GM12878 (cell line): Measurements from ENCODE around the gene ARHGEF26. TPM values are rescaled to one million over a fixed set of nuclear protein-coding genes. Genes with fewer than 3 reads are reported as not detected.

Experiments used
- ATAC-seq: fragments of 200-7000 bp; cut with Tn5 transposase; 3 replicates; pipeline ENCODE4 v1.9.1; 2020; ENCODE audit warnings: mild to moderate bottlenecking, moderate library complexity
- BruUV-seq: library from RNA; stranded (reverse); fragments of 400-500 nt; replicated peaks from 2 replicates; lab custom pipeline; 2021; lab: Mats Ljungman, UMichigan
- CTCF ChIA-PET: fragments of 300-600 bp; sonication (Branson Sonifier 250); formaldehyde crosslinking; extraction: SDS; loops from one replicate; lab custom pipeline; 2021; ENCODE audit warnings: inconsistent platforms; lab: Yijun Ruan, JAX
- POLR2A ChIA-PET: fragments of 350-600 bp; formaldehyde crosslinking; extraction: SDS; loops from one replicate; lab custom pipeline; 2021; ENCODE audit warnings: inconsistent platforms; lab: Charles Lee
- RAD21 ChIA-PET: fragments of 300-600 bp; sonication (Branson Sonifier 250); formaldehyde crosslinking; loops from one replicate; lab custom pipeline; 2023; ENCODE audit warnings: antibody characterized with exemption; ENCODE audit not compliant: unreplicated experiment; lab: Charles Lee
- SMC1A ChIA-PET: fragments of 300-600 bp; sonication (Branson Sonifier 250); formaldehyde crosslinking; loops from one replicate; lab custom pipeline; 2023; ENCODE audit not compliant: unreplicated experiment, uncharacterized antibody; lab: Charles Lee
- DNase-seq: peaks from one replicate; pipeline ENCODE4 v3.0.0-alpha.2; 2011; ENCODE audit warnings: low read depth, low spot score
- FAIRE-seq: peaks from 3 replicates; lab custom pipeline; 2011; peaks lifted over from hg19 to GRCh38; lab: Jason Lieb, UNC
- H2AFZ ChIP-seq: 2 replicates; pipeline ENCODE4 v1.6.0; 2011; ENCODE audit warnings: low read depth, low read length, control low read depth; ENCODE audit not compliant: control insufficient read depth
- H3K27ac ChIP-seq: 2 replicates; pipeline ENCODE4 v1.5.1; 2011; ENCODE audit warnings: control low read depth; ENCODE audit not compliant: control insufficient read depth, insufficient read depth
- H3K27me3 ChIP-seq, 2 experiments: replicated peaks in 1 of 2; 2 replicates each; pipeline versions ENCODE4 v1.6.0 to v1.6.1; 2011; ENCODE audit warnings: low read length in 1 of 2; ENCODE audit not compliant: control insufficient read depth in 2 of 2, insufficient read depth in 2 of 2
- H3K36me3 ChIP-seq, 2 experiments: 2 replicates each; pipeline ENCODE4 v1.5.1; 2011; ENCODE audit warnings: low read length in 1 of 2; ENCODE audit not compliant: control insufficient read depth in 2 of 2, insufficient read depth in 2 of 2
- H3K4me1 ChIP-seq: 2 replicates; pipeline ENCODE4 v1.6.1; 2011; ENCODE audit warnings: mild to moderate bottlenecking, low read length, moderate library complexity, mixed read lengths; ENCODE audit not compliant: control insufficient read depth, insufficient read depth
- H3K4me2 ChIP-seq: 2 replicates; pipeline ENCODE4 v1.6.0; 2011; ENCODE audit warnings: control low read depth; ENCODE audit not compliant: control insufficient read depth, insufficient read depth
- H3K4me3 ChIP-seq: fragments of 200-600 bp; sonication (generic); 2 replicates; pipeline ENCODE4 v1.5.1; 2016
- H3K79me2 ChIP-seq: 2 replicates; pipeline ENCODE4 v1.6.0; 2011; ENCODE audit warnings: low read length; ENCODE audit not compliant: control insufficient read depth, insufficient read depth
- H3K9ac ChIP-seq: 2 replicates; pipeline ENCODE4 v1.8.0; 2011; ENCODE audit warnings: low read length, control low read depth, mixed read lengths; ENCODE audit not compliant: control insufficient read depth, insufficient read depth
- H3K9me3 ChIP-seq: replicated peaks from 3 replicates; pipeline ENCODE4 v1.5.1; 2011; ENCODE audit warnings: mild to moderate bottlenecking, low read length; ENCODE audit not compliant: control insufficient read depth, insufficient read depth
- H4K20me1 ChIP-seq: 2 replicates; pipeline ENCODE4 v1.6.0; 2011; ENCODE audit not compliant: control insufficient read depth, insufficient read depth
- BACH1 ChIP-seq: fragments of 450-650 bp; IDR thresholded peaks from 2 replicates; pipeline ENCODE4 v1.6.1; 2017; ENCODE audit warnings: mild to moderate bottlenecking, borderline replicate concordance
- CHD1 ChIP-seq: IDR thresholded peaks from 2 replicates; pipeline ENCODE4 v1.6.1; 2012; ENCODE audit warnings: low read depth, low read length, improper control_type of control experiment
- CTCF ChIP-seq, 3 experiments: IDR thresholded peaks in 2 of 3; conservative IDR thresholded peaks in 1 of 3; 2 replicates each; pipeline ENCODE4 v1.5.1; 2011; ENCODE audit warnings: low read depth in 3 of 3, low read length in 3 of 3, mild to moderate bottlenecking in 3 of 3, control low read depth in 2 of 3, moderate library complexity in 2 of 3, inconsistent platforms in 1 of 3, mixed read lengths in 1 of 3; ENCODE audit not compliant: control insufficient read depth in 2 of 3, insufficient read depth in 1 of 3; ENCODE audit errors: extremely low read depth in 1 of 3
- E4F1 ChIP-seq: fragments of 450-650 bp; IDR thresholded peaks from 2 replicates; pipeline ENCODE4 v1.6.1; 2018; ENCODE audit warnings: borderline replicate concordance, mild to moderate bottlenecking; ENCODE audit not compliant: partially characterized antibody
- EZH2 ChIP-seq: IDR thresholded peaks from 2 replicates; pipeline ENCODE4 v1.6.1; 2012; ENCODE audit warnings: low read depth, mild to moderate bottlenecking, control low read depth, inconsistent platforms, low read length, borderline replicate concordance; ENCODE audit not compliant: control insufficient read depth
- GABPA ChIP-seq: IDR thresholded peaks from 2 replicates; pipeline ENCODE4 v1.6.1; 2014; ENCODE audit warnings: antibody characterized with exemption, low read depth, mild to moderate bottlenecking, inconsistent platforms
- KDM1A ChIP-seq: fragments of 200-600 bp; sonication (generic); IDR thresholded peaks from 2 replicates; pipeline ENCODE4 v1.6.1; 2016; ENCODE audit warnings: borderline replicate concordance
- MEF2A ChIP-seq: IDR thresholded peaks from 2 replicates; pipeline ENCODE4 v1.6.1; 2011; ENCODE audit warnings: low read depth, mild to moderate bottlenecking, low read length, moderate library complexity; ENCODE audit not compliant: insufficient read depth
- MTA3 ChIP-seq: IDR thresholded peaks from 2 replicates; pipeline ENCODE4 v1.6.1; 2012; ENCODE audit warnings: low read length, inconsistent platforms, borderline replicate concordance
- MXI1 ChIP-seq: fragments of 150-350 bp; IDR thresholded peaks from 2 replicates; pipeline ENCODE4 v1.6.1; 2011; ENCODE audit warnings: low read depth, mild to moderate bottlenecking, inconsistent platforms, low read length, improper control_type of control experiment
- NR2F1 ChIP-seq: fragments of 450-650 bp; conservative IDR thresholded peaks from 2 replicates; pipeline ENCODE4 v1.6.1; 2017; ENCODE audit warnings: mild to moderate bottlenecking
- PAX8 ChIP-seq: fragments of 450-650 bp; IDR thresholded peaks from 2 replicates; pipeline ENCODE4 v1.6.1; 2017; ENCODE audit warnings: mild to moderate bottlenecking, moderate library complexity
- REST ChIP-seq: IDR thresholded peaks from 2 replicates; pipeline ENCODE4 v1.6.1; 2012; ENCODE audit warnings: mild to moderate bottlenecking, low read depth, low read length
- RUNX3 ChIP-seq: IDR thresholded peaks from 2 replicates; pipeline ENCODE4 v1.6.1; 2012; ENCODE audit warnings: low read length, inconsistent platforms
- SREBF1 ChIP-seq: IDR thresholded peaks from 2 replicates; pipeline ENCODE4 v1.6.1; 2012; ENCODE audit warnings: mild to moderate bottlenecking, low read length
- ZBTB33 ChIP-seq: fragments of 450-650 bp; IDR thresholded peaks from 2 replicates; pipeline ENCODE4 v1.6.1; 2017; ENCODE audit warnings: mild to moderate bottlenecking
- WGBS: methylation state at CpG from one replicate; pipeline ENCODE4 v1.1.6; 2016; ENCODE audit warnings: low lambda C conversion rate; ENCODE audit not compliant: insufficient replicate concordance, insufficient coverage; ENCODE audit errors: missing lambda C conversion rate; 5-methylcytosine and 5-hydroxymethylcytosine counted together
- in situ Hi-C: fragments of 300-500 bp; cut with MboI; formaldehyde crosslinking; loops from 9 replicates; pipeline ENCODE4 v1.14.3; 2018; ENCODE audit warnings: mixed read lengths
- intact Hi-C: fragments of 100-400 bp; cut with micrococcal nuclease; formaldehyde crosslinking; loops from one replicate; pipeline ENCODE4 v1.14.2; 2022; ENCODE audit not compliant: unreplicated experiment
- polyA plus RNA-seq, 11 experiments: library from polyadenylated mRNA; depleted of rRNA in 4 of 11; unstranded in 6 of 11; stranded (reverse) in 5 of 11; fragments of >200 nt; fragmentation: Nextera tagmentation in 4 of 11; fragmentation: Illumina TruSeq in 1 of 11; extraction: Ambion mirVana in 4 of 11; extraction: Trizol in 1 of 11; gene quantifications; 1 replicate in 1 of 11; 2 replicates in 10 of 11; pipeline versions ENCODE4 v1.2.1 to v1.2.3, GENCODE V29; 2011 to 2016; ENCODE audit warnings: inconsistent platforms in 2 of 11, missing spikeins in 2 of 11, low read depth in 1 of 11
- total RNA-seq, 4 experiments: library from RNA; depleted of rRNA in 3 of 4; stranded (reverse); fragments of >200 nt in 3 of 4; fragmentation: Illumina TruSeq in 1 of 4; extraction: Trizol in 1 of 4; gene quantifications; 2 replicates each; pipeline versions ENCODE4 v1.2.1 to v1.2.3, GENCODE V29; 2013 to 2021

ARHGEF26 gene
- total and polyA plus RNA-seq, 10 of the 15 experiments (the other 5 are each of a cell fraction or from before 2014, with no cell fraction given), result 0.02 to 0.47 (median 0.05) TPM; not detected in 1

DNA sequence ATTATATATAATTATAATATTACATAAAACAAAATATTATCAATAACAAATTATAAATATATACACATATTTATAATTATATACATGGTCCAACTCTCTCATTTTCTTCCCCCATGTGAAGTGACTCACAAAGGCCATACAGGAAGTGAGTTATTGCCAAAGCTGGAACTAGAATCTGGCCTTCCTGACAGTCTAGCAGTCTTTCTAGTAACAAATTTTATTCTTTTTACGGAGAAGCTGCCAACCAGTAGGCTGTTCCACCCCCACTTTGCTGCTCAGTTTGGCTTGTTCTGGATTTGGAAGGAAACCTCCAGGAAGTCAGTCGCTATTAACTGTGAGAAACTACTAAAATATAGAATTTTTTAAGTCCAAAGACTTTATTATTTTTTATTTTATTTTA is 123.5 kb downstream of the ARHGEF26 start:
- H2AFZ ChIP-seq, result no peak overlapping the region
- H3K79me2 ChIP-seq, result no peaks in the 10 kb centered on the region
- H3K4me2 ChIP-seq, result no peak overlapping the region
- in situ Hi-C loops, result no loop called here
- ChIA-PET POLR2A (no interaction called here), SMC1A (no interaction called here), CTCF (interaction anchor here (1.1 kb wide), 1 partner anchor 9 kb away, joined by 4 read pairs; no protein-coding TSS in a partner anchor), RAD21 (no interaction called here)
- intact Hi-C loops, result no loop called here
- no peak overlapping the region for H3K9ac ChIP-seq
- no peak overlapping the region for H3K27ac ChIP-seq
- H3K9me3 ChIP-seq, result no peaks in the 10 kb centered on the region
- H3K4me1 ChIP-seq, result no peaks in the 10 kb centered on the region
- 90% methylated on average over 2 of the region's 2 CpGs for WGBS
- no peaks in the 10 kb centered on the region for H3K36me3 ChIP-seq
- no peak overlapping the region for H3K4me3 ChIP-seq
- no peaks in the 10 kb centered on the region for H3K27me3 ChIP-seq
- no peak for ATAC-seq
- no TSS peak for BruUV-seq
- no peak for FAIRE-seq
- no peaks in the 10 kb centered on the region for H4K20me1 ChIP-seq
- DNase-seq, result no peak
- TF ChIP-seq REST, result no peak
- TF ChIP-seq ZBTB33, result no peak
- no peak for TF ChIP-seq PAX8
- TF ChIP-seq BACH1, result no peak
- no peak for TF ChIP-seq GABPA
- no peak for TF ChIP-seq MEF2A
- no peak for TF ChIP-seq NR2F1
- no peak for TF ChIP-seq RUNX3
- TF ChIP-seq SREBF1, result no peak
- no peak for TF ChIP-seq MXI1
- no peak for TF ChIP-seq KDM1A
- no peak for TF ChIP-seq EZH2
- no peak for TF ChIP-seq CHD1
- no peak for TF ChIP-seq MTA3
- no peak for TF ChIP-seq CTCF (IDR thresholded peaks at IDR 0.05 in 2 of 3, conservative IDR thresholded peaks at IDR 0.05 in 1 of 3; ENCODE audit: control insufficient read depth in 2 of 3, extremely low read depth in 1 of 3, insufficient read depth in 1 of 3, low read depth in 3 of 3, low read length in 3 of 3)
- no peak for TF ChIP-seq E4F1
